ENCODE results near the gene CAT.

DNA sequence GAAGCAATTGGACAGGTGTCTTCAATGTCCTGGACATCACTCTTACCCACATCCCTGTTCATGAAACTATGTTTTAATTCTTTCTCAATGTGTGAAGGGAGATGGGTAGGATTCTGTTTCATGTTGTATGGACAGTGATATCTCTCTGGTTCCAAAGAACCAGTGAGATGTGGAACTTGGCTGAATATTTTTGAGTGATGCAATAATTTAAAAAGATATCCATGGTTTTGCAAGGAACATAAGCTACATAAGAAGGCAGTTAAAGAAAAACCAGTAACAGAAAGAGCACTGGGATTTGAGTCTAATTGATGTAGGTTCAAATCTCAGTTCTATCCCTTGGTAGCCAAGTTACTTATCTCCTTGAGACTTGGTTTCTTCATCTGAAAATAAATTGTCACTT is 82.5 kb downstream of the CAT start:
- TF ChIP-seq, protein P1, sequence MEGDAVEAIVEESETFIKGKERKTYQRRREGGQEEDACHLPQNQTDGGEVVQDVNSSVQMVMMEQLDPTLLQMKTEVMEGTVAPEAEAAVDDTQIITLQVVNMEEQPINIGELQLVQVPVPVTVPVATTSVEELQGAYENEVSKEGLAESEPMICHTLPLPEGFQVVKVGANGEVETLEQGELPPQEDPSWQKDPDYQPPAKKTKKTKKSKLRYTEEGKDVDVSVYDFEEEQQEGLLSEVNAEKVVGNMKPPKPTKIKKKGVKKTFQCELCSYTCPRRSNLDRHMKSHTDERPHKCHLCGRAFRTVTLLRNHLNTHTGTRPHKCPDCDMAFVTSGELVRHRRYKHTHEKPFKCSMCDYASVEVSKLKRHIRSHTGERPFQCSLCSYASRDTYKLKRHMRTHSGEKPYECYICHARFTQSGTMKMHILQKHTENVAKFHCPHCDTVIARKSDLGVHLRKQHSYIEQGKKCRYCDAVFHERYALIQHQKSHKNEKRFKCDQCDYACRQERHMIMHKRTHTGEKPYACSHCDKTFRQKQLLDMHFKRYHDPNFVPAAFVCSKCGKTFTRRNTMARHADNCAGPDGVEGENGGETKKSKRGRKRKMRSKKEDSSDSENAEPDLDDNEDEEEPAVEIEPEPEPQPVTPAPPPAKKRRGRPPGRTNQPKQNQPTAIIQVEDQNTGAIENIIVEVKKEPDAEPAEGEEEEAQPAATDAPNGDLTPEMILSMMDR (IDR thresholded peaks at IDR 0.05; ENCODE audit: low read depth, low read length, poor library complexity, severe bottlenecking), result no peak
- no peak for TF ChIP-seq EZH2phosphoT487 (IDR thresholded peaks at IDR 0.05; ENCODE audit: borderline replicate concordance, low read length)
